IPS-15b (cell line): Measurements from ENCODE around the gene MAPKAPK2.

Source experiments
- H3K27me3 ChIP-seq: one replicate; pipeline ENCODE4 v1.6.1; 2013; ENCODE audit warnings: low read length; ENCODE audit not compliant: control insufficient read depth, insufficient read depth
- H3K36me3 ChIP-seq: one replicate; pipeline ENCODE4 v1.6.1; 2013; ENCODE audit warnings: low read length; ENCODE audit not compliant: control insufficient read depth, insufficient read depth
- H3K4me1 ChIP-seq: one replicate; pipeline ENCODE4 v1.6.1; 2013; ENCODE audit warnings: mild to moderate bottlenecking, low read length; ENCODE audit not compliant: control insufficient read depth, insufficient read depth
- H3K4me3 ChIP-seq: one replicate; pipeline ENCODE4 v1.5.1; 2013; ENCODE audit warnings: low read depth, low read length
- H3K9ac ChIP-seq: one replicate; pipeline ENCODE4 v1.6.1; 2013; ENCODE audit warnings: low read depth, mild to moderate bottlenecking, low read length
- H3K9me3 ChIP-seq: one replicate; pipeline ENCODE4 v1.6.1; 2013; ENCODE audit warnings: mild to moderate bottlenecking, low read length; ENCODE audit not compliant: control insufficient read depth, insufficient read depth

MAPKAPK2 gene

GRCh38 chr1:206651958-206652890 is 32.5 kb upstream of the MAPKAPK2 start:
- no peaks in the 10 kb centered on the region for H3K36me3 ChIP-seq
- H3K4me3 ChIP-seq: no peak overlapping the region
- H3K27me3 ChIP-seq: peaks cover 14% of the 10 kb centered on the region
- no peaks in the 10 kb centered on the region for H3K9me3 ChIP-seq
- no peaks in the 10 kb centered on the region for H3K4me1 ChIP-seq
- no peak overlapping the region for H3K9ac ChIP-seq

GRCh38 chr1:206653715-206654459 is 30.8 kb upstream of the MAPKAPK2 start:
- Histone ChIP-seq H3K4me1 (peaks cover 7% of the 10 kb centered on the region), H3K27me3 (peaks cover 23% of the 10 kb centered on the region), H3K9ac (no peak overlapping the region), H3K9me3 (no peaks in the 10 kb centered on the region), H3K36me3 (no peaks in the 10 kb centered on the region), H3K4me3 (no peak overlapping the region)

DNA sequence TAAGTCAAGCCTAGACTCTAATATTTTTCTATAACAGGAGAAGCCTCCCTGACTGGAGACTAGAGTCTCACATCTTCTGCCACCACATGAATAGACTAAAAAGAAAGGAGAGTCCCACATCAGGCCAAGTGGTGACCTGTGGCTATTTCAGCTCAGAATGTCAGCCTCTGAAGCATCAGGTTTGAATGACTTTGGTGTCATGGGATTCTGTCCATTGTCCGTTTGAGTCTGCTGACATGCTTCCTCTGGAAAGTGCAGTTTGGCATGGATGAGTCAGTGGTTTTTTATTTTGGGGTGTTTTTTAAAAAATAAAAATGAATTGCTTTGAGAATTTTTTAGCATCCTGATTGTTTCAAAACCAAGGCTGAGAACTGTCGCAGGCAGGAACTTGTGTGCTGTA is 29.9 kb upstream of the MAPKAPK2 start:
- Histone ChIP-seq H3K36me3 (no peaks in the 10 kb centered on the region), H3K27me3 (peaks cover 31% of the 10 kb centered on the region), H3K4me3 (no peak overlapping the region), H3K9ac (no peak overlapping the region), H3K9me3 (no peaks in the 10 kb centered on the region), H3K4me1 (peaks cover 7% of the 10 kb centered on the region)

GRCh38 chr1:206655471-206655882 is 29.2 kb upstream of the MAPKAPK2 start:
- Histone ChIP-seq H3K9me3 (no peaks in the 10 kb centered on the region), H3K9ac (no peak overlapping the region), H3K4me3 (no peak overlapping the region), H3K27me3 (peaks cover 37% of the 10 kb centered on the region), H3K4me1 (peaks cover 7% of the 10 kb centered on the region), H3K36me3 (no peaks in the 10 kb centered on the region)

- H3K36me3 ChIP-seq: no peaks in the 10 kb centered on the region
- no peak overlapping the region for H3K9ac ChIP-seq
- peaks cover 41% of the 10 kb centered on the region for H3K27me3 ChIP-seq
- no peaks in the 10 kb centered on the region for H3K9me3 ChIP-seq
- H3K4me3 ChIP-seq: peak overlapping the region; percentile 5
- peaks cover 7% of the 10 kb centered on the region for H3K4me1 ChIP-seq
Observed at GRCh38 chr1:206656936-206657335, 27.8 kb upstream of the MAPKAPK2 start.

DNA sequence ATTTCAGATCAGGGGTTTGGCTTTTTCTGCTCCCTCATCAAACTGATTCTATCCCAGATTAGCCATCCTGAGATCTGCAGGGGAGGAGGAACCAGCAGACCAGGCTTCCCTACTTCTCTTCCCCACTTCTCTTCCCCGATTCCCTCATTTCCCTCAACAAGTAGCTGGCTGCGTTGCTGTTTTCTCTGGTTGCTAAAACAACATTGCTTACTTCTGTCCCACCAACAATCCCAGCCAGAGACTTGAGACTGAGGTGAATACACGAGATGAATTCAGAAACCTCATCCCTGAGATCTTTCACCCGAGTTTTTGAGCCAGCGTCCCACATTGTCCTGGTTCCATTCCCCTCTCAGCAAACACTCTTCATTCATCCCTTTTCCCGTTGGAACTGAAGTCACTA is 27.0 kb upstream of the MAPKAPK2 start:
- Histone ChIP-seq H3K9me3 (no peaks in the 10 kb centered on the region), H3K36me3 (no peaks in the 10 kb centered on the region), H3K4me1 (peaks cover 7% of the 10 kb centered on the region), H3K4me3 (peak overlapping the region; percentile 36), H3K9ac (no peak overlapping the region), H3K27me3 (peaks cover 50% of the 10 kb centered on the region)

- Histone ChIP-seq H3K4me3 (peak overlapping the region; percentile 36), H3K36me3 (no peaks in the 10 kb centered on the region), H3K4me1 (peaks cover 7% of the 10 kb centered on the region), H3K27me3 (peaks cover 56% of the 10 kb centered on the region), H3K9me3 (no peaks in the 10 kb centered on the region), H3K9ac (peak overlapping the region; percentile 13)
Observed at GRCh38 chr1:206658264-206658980, 26.3 kb upstream of the MAPKAPK2 start.

GRCh38 chr1:206658981-206659273 is 25.8 kb upstream of the MAPKAPK2 start:
- H3K4me1 ChIP-seq: peaks cover 9% of the 10 kb centered on the region

DNA sequence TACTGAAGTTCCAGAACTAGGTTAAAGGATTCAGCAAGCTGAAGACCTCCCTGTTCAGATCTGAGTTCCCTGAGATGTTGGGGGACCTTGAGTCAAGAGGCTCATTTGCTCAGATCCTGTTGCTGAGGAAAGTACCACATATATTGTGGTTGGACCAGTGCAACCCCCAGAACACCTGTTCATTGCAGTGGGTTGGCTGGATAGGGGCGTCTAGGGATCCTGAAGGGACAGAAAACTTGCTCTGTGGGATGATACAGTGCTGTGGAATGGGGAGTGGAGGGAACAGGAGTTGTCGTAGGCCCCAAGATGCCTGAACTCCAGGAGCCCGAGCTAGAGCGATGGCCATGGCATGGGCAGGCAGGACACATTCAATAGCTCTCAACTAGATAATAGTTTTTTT is 24.6 kb upstream of the MAPKAPK2 start:
- H3K27me3 ChIP-seq: peaks cover 63% of the 10 kb centered on the region
- H3K36me3 ChIP-seq: no peaks in the 10 kb centered on the region
- H3K9me3 ChIP-seq: no peaks in the 10 kb centered on the region
- no peak overlapping the region for H3K4me3 ChIP-seq
- peaks cover 9% of the 10 kb centered on the region for H3K4me1 ChIP-seq
- H3K9ac ChIP-seq: no peak overlapping the region

More at GRCh38 chr1:206658981-206659273, 25.8 kb upstream of the MAPKAPK2 start:
- Histone ChIP-seq H3K4me3 (peak overlapping the region; percentile 36), H3K36me3 (no peaks in the 10 kb centered on the region), H3K9ac (no peak overlapping the region), H3K9me3 (no peaks in the 10 kb centered on the region), H3K27me3 (peaks cover 61% of the 10 kb centered on the region)

- Histone ChIP-seq H3K27me3 (peaks cover 65% of the 10 kb centered on the region), H3K36me3 (no peaks in the 10 kb centered on the region), H3K4me3 (no peak overlapping the region), H3K9me3 (no peaks in the 10 kb centered on the region), H3K9ac (no peak overlapping the region), H3K4me1 (peaks cover 9% of the 10 kb centered on the region)
Observed at GRCh38 chr1:206661161-206661820, 23.4 kb upstream of the MAPKAPK2 start.

DNA sequence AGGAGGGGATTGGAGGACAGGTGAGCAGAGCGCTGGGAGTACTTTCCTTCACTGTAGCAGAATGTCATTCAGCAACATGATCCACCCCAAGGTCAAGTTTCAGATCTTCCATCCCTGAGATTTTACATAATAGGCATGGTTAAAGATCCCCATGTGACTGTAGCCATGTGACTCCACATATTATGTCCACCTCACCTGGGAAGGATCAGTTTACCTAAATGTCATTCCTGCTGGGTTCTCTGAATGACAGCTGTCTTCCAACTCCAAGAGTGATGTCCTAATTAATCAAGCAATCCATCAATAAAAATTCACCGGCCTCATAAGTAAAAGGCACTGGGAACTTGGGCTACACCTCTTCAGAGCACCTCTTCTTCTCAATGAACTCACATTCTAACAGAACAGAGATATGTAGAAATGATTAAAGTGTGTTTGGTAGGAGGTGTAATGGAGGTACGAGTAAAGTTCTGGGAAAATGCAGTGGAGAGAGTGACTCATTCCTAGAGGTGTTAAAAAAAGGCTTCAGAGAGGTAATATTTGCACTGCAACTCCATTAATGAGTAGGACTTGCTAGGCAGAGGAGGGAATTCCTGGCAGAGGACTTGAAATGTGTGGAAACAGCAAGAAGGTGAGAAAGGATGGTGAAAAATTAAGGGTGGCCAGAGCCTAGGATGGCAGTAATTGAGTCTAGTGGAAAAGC is 22.2 kb upstream of the MAPKAPK2 start:
- Histone ChIP-seq H3K36me3 (no peaks in the 10 kb centered on the region), H3K9me3 (no peaks in the 10 kb centered on the region), H3K4me3 (no peak overlapping the region), H3K9ac (no peak overlapping the region), H3K27me3 (peaks cover 54% of the 10 kb centered on the region), H3K4me1 (peaks cover 8% of the 10 kb centered on the region)
